Measurements from ENCODE around the gene DOHH. TPM values are rescaled to one million over a fixed set of nuclear protein-coding genes. Genes with fewer than 3 reads are reported as not detected.

Gene DOHH
- total and polyA plus RNA-seq, 9 of the 15 experiments (the other 6 are each of a cell fraction or from before 2014, with no cell fraction given) = 0.14 to 47.2 (median 5.1) TPM

- TF ChIP-seq REST (IDR thresholded peaks at IDR 0.05; ENCODE audit: borderline replicate concordance) = no peak
- TF ChIP-seq REST (CRISPR knock-in tag; IDR thresholded peaks at IDR 0.05; ENCODE audit: low read depth) = no peak
- no peak for TF ChIP-seq ZBTB33 (CRISPR knock-in tag; IDR thresholded peaks at IDR 0.05)
- TF ChIP-seq SIRT6 (IDR thresholded peaks at IDR 0.05; ENCODE audit: low read depth, low read length) = no peak
- TF ChIP-seq SRSF1 (IDR thresholded peaks at IDR 0.05; ENCODE audit: low read depth, low read length) = no peak
- TF ChIP-seq ARID3B (CRISPR knock-in tag; IDR thresholded peaks at IDR 0.05; ENCODE audit: borderline replicate concordance) = no peak
These were observed 17.2 kb downstream of the DOHH start, which contains the start of gene SMIM44 (continued) for GRCh38 chr19:3483226-3483628.
